Measurements from ENCODE around the gene ETFRF1. TPM values are rescaled to one million over a fixed set of nuclear protein-coding genes. Genes with fewer than 3 reads are reported as not detected.

Gene ETFRF1
- polyA plus RNA-seq, 1 donor from 2014 or later = 81.8 TPM

GRCh38 chr12:25207411-25207810 lies 12.4 kb downstream of the ETFRF1 start:
- Histone ChIP-seq H3K9ac (ENCODE audit: low read length) (no peak overlapping the region), H3K27ac (ENCODE audit: low read length) (no peak overlapping the region)
- TF ChIP-seq EP300 (conservative IDR thresholded peaks at IDR 0.05; ENCODE audit: poor library complexity, severe bottlenecking) (no peak), CTCF (IDR thresholded peaks at IDR 0.05; ENCODE audit: poor library complexity, severe bottlenecking) (no peak), RAD21 (conservative IDR thresholded peaks at IDR 0.05) (no peak), MXI1 (conservative IDR thresholded peaks at IDR 0.05; ENCODE audit: poor library complexity, severe bottlenecking) (no peak), EZH2 (IDR thresholded peaks at IDR 0.05; ENCODE audit: borderline replicate concordance, insufficient read depth, low read length, poor library complexity, severe bottlenecking) (no peak), POLR2AphosphoS5 (IDR thresholded peaks at IDR 0.05) (no peak), TAF1 (IDR thresholded peaks at IDR 0.05; ENCODE audit: low read depth) (no peak), REST (IDR thresholded peaks at IDR 0.05; ENCODE audit: borderline replicate concordance) (no peak), SMC3 (conservative IDR thresholded peaks at IDR 0.05; ENCODE audit: poor library complexity) (no peak)

GRCh38 chr12:25207846-25208245 lies 12.8 kb downstream of the ETFRF1 start:
- Histone ChIP-seq H3K9me3 (ENCODE audit: low read length) (no peaks in the 10 kb centered on the region), H3K9ac (ENCODE audit: low read length) (no peak overlapping the region), H3K27me3 (ENCODE audit: insufficient read depth, low read depth, low read length) (no peaks in the 10 kb centered on the region), H3K4me2 (ENCODE audit: low read length) (no peak overlapping the region), H3K36me3 (ENCODE audit: insufficient read depth, low read length) (no peaks in the 10 kb centered on the region), H3F3A (ENCODE audit: insufficient read depth, low read length, poor library complexity, severe bottlenecking) (no peaks in the 10 kb centered on the region), H2AFZ (ENCODE audit: low read depth, low read length) (no peak overlapping the region), H3K4me3 (ENCODE audit: low read length) (no peak overlapping the region), H3K9me2 (ENCODE audit: insufficient read depth, low read length) (no peaks in the 10 kb centered on the region), H3K79me2 (replicated peaks; ENCODE audit: insufficient read depth, low read length) (no peaks in the 10 kb centered on the region), H3K27ac (ENCODE audit: low read length) (no peak overlapping the region), H4K20me1 (ENCODE audit: insufficient read depth) (no peaks in the 10 kb centered on the region)
- TF ChIP-seq POLR2AphosphoS5 (IDR thresholded peaks at IDR 0.05) (no peak), EZH2 (IDR thresholded peaks at IDR 0.05; ENCODE audit: borderline replicate concordance, insufficient read depth, low read length, poor library complexity, severe bottlenecking) (no peak), EP300 (conservative IDR thresholded peaks at IDR 0.05; ENCODE audit: poor library complexity, severe bottlenecking) (no peak), RAD21 (conservative IDR thresholded peaks at IDR 0.05) (no peak), SMC3 (conservative IDR thresholded peaks at IDR 0.05; ENCODE audit: poor library complexity) (no peak), TAF1 (IDR thresholded peaks at IDR 0.05; ENCODE audit: low read depth) (no peak), MXI1 (conservative IDR thresholded peaks at IDR 0.05; ENCODE audit: poor library complexity, severe bottlenecking) (no peak), CTCF (IDR thresholded peaks at IDR 0.05; ENCODE audit: poor library complexity, severe bottlenecking) (no peak), REST (IDR thresholded peaks at IDR 0.05; ENCODE audit: borderline replicate concordance) (no peak)

More at GRCh38 chr12:25207411-25207810, 12.4 kb downstream of the ETFRF1 start:
- H2AFZ ChIP-seq (ENCODE audit: low read depth, low read length) = no peak overlapping the region
- H3K4me2 ChIP-seq (ENCODE audit: low read length) = no peak overlapping the region
- H3F3A ChIP-seq (ENCODE audit: insufficient read depth, low read length, poor library complexity, severe bottlenecking) = no peaks in the 10 kb centered on the region
- no peaks in the 10 kb centered on the region for H3K36me3 ChIP-seq (ENCODE audit: insufficient read depth, low read length)
- no peak overlapping the region for H3K4me3 ChIP-seq (ENCODE audit: low read length)
- H3K27me3 ChIP-seq (ENCODE audit: insufficient read depth, low read depth, low read length) = no peaks in the 10 kb centered on the region
- no peaks in the 10 kb centered on the region for H4K20me1 ChIP-seq (ENCODE audit: insufficient read depth)
- H3K9me3 ChIP-seq (ENCODE audit: low read length) = no peaks in the 10 kb centered on the region
- H3K9me2 ChIP-seq (ENCODE audit: insufficient read depth, low read length) = no peaks in the 10 kb centered on the region
- no peaks in the 10 kb centered on the region for H3K79me2 ChIP-seq (replicated peaks; ENCODE audit: insufficient read depth, low read length)

Data from neural cell (in vitro differentiated cells).